ENCODE results near the gene ADAM8. TPM values are rescaled to one million over a fixed set of nuclear protein-coding genes. Genes with fewer than 3 reads are reported as not detected.

ADAM8 gene
- polyA plus RNA-seq, 1 of the 3 experiments (the other 2 are of a cell fraction): 1.7 TPM

DNA sequence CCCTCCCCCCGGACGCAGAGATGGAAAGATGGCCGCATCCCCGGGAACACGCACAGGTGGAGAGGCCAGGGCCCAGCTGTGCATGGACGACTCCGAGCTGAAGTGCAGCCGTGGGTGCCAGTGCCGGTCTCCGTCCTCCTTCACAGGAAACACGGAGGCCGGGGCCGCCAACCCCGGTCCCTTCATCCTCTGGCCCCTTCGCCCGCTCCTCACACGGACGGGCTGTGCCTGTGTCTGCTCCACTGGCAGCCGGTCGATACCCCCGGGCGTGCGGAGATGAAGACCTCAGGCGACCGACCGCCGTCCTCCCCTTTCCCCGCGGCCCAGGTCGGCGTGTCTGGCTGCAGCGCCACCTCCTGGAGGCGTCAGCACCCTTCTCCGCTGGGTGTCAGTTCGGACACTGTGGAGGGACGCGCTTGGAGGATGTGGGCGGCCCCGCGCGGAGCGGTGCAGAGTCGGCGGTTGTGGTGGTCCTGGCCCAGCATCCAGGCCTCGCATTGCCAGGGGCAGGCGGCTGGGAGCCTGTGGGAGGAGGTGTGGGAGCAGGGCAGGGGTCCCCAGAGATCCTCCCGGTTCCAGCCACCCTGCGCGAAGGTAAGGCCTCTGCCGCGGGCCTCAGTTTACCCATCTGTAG, 41.9 kb upstream of the ADAM8 start (continued):
- TF ChIP-seq FOXJ3 (CRISPR knock-in tag; IDR thresholded peaks at IDR 0.05): peak; percentile 41; the same call in 1 of the 2 replicates
- no peak for TF ChIP-seq MEF2A (IDR thresholded peaks at IDR 0.05; ENCODE audit: borderline replicate concordance, low read depth)
- peak; percentile 52; the same call in 1 of the 2 replicates for TF ChIP-seq TAF1 (IDR thresholded peaks at IDR 0.05; ENCODE audit: borderline replicate concordance, low read depth, low read length)
- TF ChIP-seq, protein P1, sequence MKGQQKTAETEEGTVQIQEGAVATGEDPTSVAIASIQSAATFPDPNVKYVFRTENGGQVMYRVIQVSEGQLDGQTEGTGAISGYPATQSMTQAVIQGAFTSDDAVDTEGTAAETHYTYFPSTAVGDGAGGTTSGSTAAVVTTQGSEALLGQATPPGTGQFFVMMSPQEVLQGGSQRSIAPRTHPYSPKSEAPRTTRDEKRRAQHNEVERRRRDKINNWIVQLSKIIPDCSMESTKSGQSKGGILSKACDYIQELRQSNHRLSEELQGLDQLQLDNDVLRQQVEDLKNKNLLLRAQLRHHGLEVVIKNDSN (IDR thresholded peaks at IDR 0.05; ENCODE audit: borderline replicate concordance, low read depth): no peak
- TF ChIP-seq TEAD4 (IDR thresholded peaks at IDR 0.05; ENCODE audit: borderline replicate concordance, insufficient read depth): no peak
- TF ChIP-seq FOXM1 (IDR thresholded peaks at IDR 0.05; ENCODE audit: low read depth): no peak
- TF ChIP-seq, protein P2, sequence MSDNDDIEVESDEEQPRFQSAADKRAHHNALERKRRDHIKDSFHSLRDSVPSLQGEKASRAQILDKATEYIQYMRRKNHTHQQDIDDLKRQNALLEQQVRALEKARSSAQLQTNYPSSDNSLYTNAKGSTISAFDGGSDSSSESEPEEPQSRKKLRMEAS (IDR thresholded peaks at IDR 0.05; ENCODE audit: low read depth): peak; percentile 38; the same call in 1 of the 2 replicates
- TF ChIP-seq MXI1 (IDR thresholded peaks at IDR 0.05; ENCODE audit: low read depth, low read length): peak; percentile 84
- no peak for TF ChIP-seq TCF12 (IDR thresholded peaks at IDR 0.05)
- TF ChIP-seq SMC3 (IDR thresholded peaks at IDR 0.05; ENCODE audit: low read depth, low read length): peak; percentile 52
- TF ChIP-seq FOSL2 (IDR thresholded peaks at IDR 0.05; ENCODE audit: borderline replicate concordance, low read depth): no peak

DNA sequence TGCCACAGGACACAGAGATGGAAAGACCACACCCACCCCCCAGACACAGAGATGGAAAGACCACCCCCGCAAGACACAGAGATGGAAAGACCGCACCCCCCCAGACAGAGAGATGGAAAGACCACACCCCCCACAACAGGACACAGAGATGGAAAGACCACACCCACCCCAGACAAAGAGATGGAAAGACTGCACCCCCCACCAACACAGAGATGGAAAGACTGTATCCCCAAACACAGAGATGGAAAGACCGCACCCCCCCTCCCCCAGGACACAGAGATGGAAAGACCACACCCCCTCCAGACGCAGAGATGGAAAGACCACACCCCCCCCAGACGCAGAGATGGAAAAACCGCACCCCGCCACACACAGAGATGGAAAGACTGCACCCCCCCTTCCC, 40.1 kb upstream of the ADAM8 start:
- Histone ChIP-seq H3K4me2 (no peak overlapping the region), H2AFZ (ENCODE audit: low read depth) (no peak overlapping the region), H3K36me3 (replicated peaks in 1 of 2; ENCODE audit: control insufficient read depth in 1 of 2, insufficient read depth in 2 of 2, low read length in 1 of 2) (peaks cover 0 to 14% of the 10 kb centered on the region in 2 experiments), H3K4me1 (ENCODE audit: control insufficient read depth in 1 of 2, insufficient read depth in 2 of 2, low read depth in 1 of 2, low read length in 1 of 2) (peaks cover 0 to 9% of the 10 kb centered on the region in 2 experiments; a peak in 1 of 4 replicates), H3K9me2 (no peaks in the 10 kb centered on the region), H3K9me3 (no peaks in the 10 kb centered on the region), H3K79me2 (ENCODE audit: insufficient read depth) (no peaks in the 10 kb centered on the region), H3K27me3 (ENCODE audit: insufficient read depth) (no peaks in the 10 kb centered on the region), H3K9ac (no peak overlapping the region), H4K20me1 (ENCODE audit: insufficient read depth) (no peaks in the 10 kb centered on the region), H3K27ac (ENCODE audit: low read depth in 2 of 2, low read length in 1 of 2) (no peak overlapping the region), H3K4me3 (ENCODE audit: low read depth in 2 of 2, low read length in 1 of 2) (no peak overlapping the region), H3F3A (replicated peaks; ENCODE audit: insufficient read depth) (peaks cover 4% of the 10 kb centered on the region)
- POLR2A ChIA-PET: no interaction called here
- WGBS (ENCODE audit: low lambda C conversion rate): 100% methylated on average over 2 of the region's 7 CpGs
- no peak for DNase-seq
- CTCF ChIA-PET: no interaction called here
- TF ChIP-seq, protein P3, sequence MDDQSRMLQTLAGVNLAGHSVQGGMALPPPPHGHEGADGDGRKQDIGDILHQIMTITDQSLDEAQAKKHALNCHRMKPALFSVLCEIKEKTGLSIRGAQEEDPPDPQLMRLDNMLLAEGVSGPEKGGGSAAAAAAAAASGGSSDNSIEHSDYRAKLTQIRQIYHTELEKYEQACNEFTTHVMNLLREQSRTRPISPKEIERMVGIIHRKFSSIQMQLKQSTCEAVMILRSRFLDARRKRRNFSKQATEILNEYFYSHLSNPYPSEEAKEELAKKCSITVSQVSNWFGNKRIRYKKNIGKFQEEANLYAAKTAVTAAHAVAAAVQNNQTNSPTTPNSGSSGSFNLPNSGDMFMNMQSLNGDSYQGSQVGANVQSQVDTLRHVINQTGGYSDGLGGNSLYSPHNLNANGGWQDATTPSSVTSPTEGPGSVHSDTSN (IDR thresholded peaks at IDR 0.05): no peak
- TF ChIP-seq SIN3A (IDR thresholded peaks at IDR 0.05; ENCODE audit: borderline replicate concordance, low read depth, low read length): no peak
- TF ChIP-seq GABPA (IDR thresholded peaks at IDR 0.05; ENCODE audit: low read depth): no peak
- no peak for TF ChIP-seq NFIC (IDR thresholded peaks at IDR 0.05; ENCODE audit: borderline replicate concordance)
- no peak for TF ChIP-seq ELF1 (IDR thresholded peaks at IDR 0.05)
- TF ChIP-seq, protein P4, sequence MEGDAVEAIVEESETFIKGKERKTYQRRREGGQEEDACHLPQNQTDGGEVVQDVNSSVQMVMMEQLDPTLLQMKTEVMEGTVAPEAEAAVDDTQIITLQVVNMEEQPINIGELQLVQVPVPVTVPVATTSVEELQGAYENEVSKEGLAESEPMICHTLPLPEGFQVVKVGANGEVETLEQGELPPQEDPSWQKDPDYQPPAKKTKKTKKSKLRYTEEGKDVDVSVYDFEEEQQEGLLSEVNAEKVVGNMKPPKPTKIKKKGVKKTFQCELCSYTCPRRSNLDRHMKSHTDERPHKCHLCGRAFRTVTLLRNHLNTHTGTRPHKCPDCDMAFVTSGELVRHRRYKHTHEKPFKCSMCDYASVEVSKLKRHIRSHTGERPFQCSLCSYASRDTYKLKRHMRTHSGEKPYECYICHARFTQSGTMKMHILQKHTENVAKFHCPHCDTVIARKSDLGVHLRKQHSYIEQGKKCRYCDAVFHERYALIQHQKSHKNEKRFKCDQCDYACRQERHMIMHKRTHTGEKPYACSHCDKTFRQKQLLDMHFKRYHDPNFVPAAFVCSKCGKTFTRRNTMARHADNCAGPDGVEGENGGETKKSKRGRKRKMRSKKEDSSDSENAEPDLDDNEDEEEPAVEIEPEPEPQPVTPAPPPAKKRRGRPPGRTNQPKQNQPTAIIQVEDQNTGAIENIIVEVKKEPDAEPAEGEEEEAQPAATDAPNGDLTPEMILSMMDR (IDR thresholded peaks at IDR 0.05): no peak
- no peak for TF ChIP-seq SMC3 (IDR thresholded peaks at IDR 0.05; ENCODE audit: low read depth, low read length)
- no peak for TF ChIP-seq CHD2 (IDR thresholded peaks at IDR 0.05; ENCODE audit: low read length, partially characterized antibody)
